HepG2 (cell line): ENCODE results near the gene CLDN4. TPM values are rescaled to one million over a fixed set of nuclear protein-coding genes. Genes with fewer than 3 reads are reported as not detected.
A peak's percentile ranks its signal among the peaks of the same experiment; 100 is the strongest.

Experiments used
- ATF5 ChIP-seq: sonication (generic); formaldehyde crosslinking; IDR thresholded peaks from 2 replicates; pipeline ENCODE4 v1.4.0; 2020; ENCODE audit warnings: mild to moderate bottlenecking, low read depth, missing genetic modification reagents
- ATM ChIP-seq: fragments of 450-650 bp; IDR thresholded peaks from 2 replicates; pipeline ENCODE4 v1.7.1; 2017; ENCODE audit warnings: mild to moderate bottlenecking, borderline replicate concordance
- CCAR2 ChIP-seq: fragments of 200-400 bp; formaldehyde crosslinking; optimal IDR thresholded peaks from 2 replicates; pipeline ENCODE3; 2018; ENCODE audit warnings: low read depth, mild to moderate bottlenecking, low read length, moderate library complexity
- CEBPG ChIP-seq: IDR thresholded peaks from 2 replicates; pipeline ENCODE4 v1.6.1; 2016
- DNMT3B ChIP-seq: conservative IDR thresholded peaks from 2 replicates; pipeline ENCODE4 v1.6.1; 2016; ENCODE audit warnings: missing biosample characterization, control low read depth
- ETV5 ChIP-seq: IDR thresholded peaks from 2 replicates; pipeline ENCODE4 v1.6.1; 2018; ENCODE audit warnings: missing biosample characterization, missing genetic modification reagents, inconsistent platforms, borderline replicate concordance
- PAWR ChIP-seq: sonication (generic); formaldehyde crosslinking; IDR thresholded peaks from 2 replicates; pipeline ENCODE4 v1.4.0; 2020; ENCODE audit warnings: missing genetic modification reagents, mild to moderate bottlenecking, borderline replicate concordance
- PRDM4 ChIP-seq: sonication (generic); formaldehyde crosslinking; IDR thresholded peaks from 2 replicates; pipeline ENCODE4 v1.9.0; 2021; ENCODE audit warnings: missing genetic modification reagents, borderline replicate concordance
- SAFB2 ChIP-seq: sonication (generic); formaldehyde crosslinking; IDR thresholded peaks from 2 replicates; pipeline ENCODE4 v1.5.1; 2020; ENCODE audit warnings: missing genetic modification reagents, low read depth, mild to moderate bottlenecking, borderline replicate concordance
- TAF1 ChIP-seq: sonication (generic); formaldehyde crosslinking; IDR thresholded peaks from 2 replicates; pipeline ENCODE4 v1.4.0; 2020; ENCODE audit warnings: missing genetic modification reagents
- TEAD3 ChIP-seq: optimal IDR thresholded peaks from 2 replicates; pipeline ENCODE3; 2016; ENCODE audit warnings: borderline replicate concordance
- ZC3H4 ChIP-seq: sonication (generic); formaldehyde crosslinking; IDR thresholded peaks from 2 replicates; pipeline ENCODE4 v1.4.0; 2020; ENCODE audit warnings: missing genetic modification reagents, borderline replicate concordance
- ZNF296 ChIP-seq: sonication (generic); formaldehyde crosslinking; conservative IDR thresholded peaks from 2 replicates; pipeline ENCODE4 v1.5.0; 2020; ENCODE audit warnings: mild to moderate bottlenecking, missing genetic modification reagents
- ZNF446 ChIP-seq: sonication (generic); formaldehyde crosslinking; IDR thresholded peaks from 2 replicates; pipeline ENCODE4 v1.5.0; 2020; ENCODE audit warnings: mild to moderate bottlenecking, missing genetic modification reagents
- ZNF460 ChIP-seq: sonication (generic); formaldehyde crosslinking; IDR thresholded peaks from 2 replicates; pipeline ENCODE4 v1.5.1; 2020; ENCODE audit warnings: missing genetic modification reagents, mild to moderate bottlenecking, borderline replicate concordance
- ZNF546 ChIP-seq: sonication (generic); formaldehyde crosslinking; conservative IDR thresholded peaks from 2 replicates; pipeline ENCODE4 v1.8.1; 2023; ENCODE audit warnings: mild to moderate bottlenecking, missing genetic modification reagents
- ZNF639 ChIP-seq: conservative IDR thresholded peaks from 2 replicates; pipeline ENCODE4 v1.6.1; 2018; ENCODE audit warnings: missing genetic modification reagents
- ZNF790 ChIP-seq: sonication (generic); formaldehyde crosslinking; IDR thresholded peaks from 2 replicates; pipeline ENCODE4 v1.8.0; 2022; ENCODE audit warnings: missing genetic modification reagents, mild to moderate bottlenecking, borderline replicate concordance
- polyA plus RNA-seq, 8 experiments: library from polyadenylated mRNA; depleted of rRNA in 3 of 8; stranded (reverse) in 7 of 8; unstranded in 1 of 8; fragments of >200 nt; fragmentation: Illumina TruSeq in 4 of 8; extraction: Trizol in 4 of 8; gene quantifications; 2 replicates each; pipeline versions ENCODE4 v1.2.1 to v1.2.3, GENCODE V29; 2011 to 2016; ENCODE audit warnings: low read depth in 4 of 8, missing spikeins in 1 of 8, mixed read lengths in 1 of 8; ENCODE audit not compliant: insufficient read depth in 1 of 8
- total RNA-seq, 5 experiments: library from RNA; depleted of rRNA; stranded (reverse); fragments of >200 nt; fragmentation: Illumina TruSeq; extraction: Trizol; gene quantifications; 2 replicates each; pipeline ENCODE4 v1.2.3, GENCODE V29; 2016; ENCODE audit warnings: low read depth in 1 of 5
- TF ChIP-seq, protein P1 (sequence below): IDR thresholded peaks from 2 replicates; pipeline ENCODE4 v1.6.1; 2016; ENCODE audit warnings: mild to moderate bottlenecking, missing biosample characterization, missing genetic modification reagents
- TF ChIP-seq, protein P2 (sequence below): sonication (generic); formaldehyde crosslinking; IDR thresholded peaks from 2 replicates; pipeline ENCODE4 v1.5.0; 2020; ENCODE audit warnings: mild to moderate bottlenecking, missing genetic modification reagents
- TF ChIP-seq, protein P3 (sequence below): sonication (generic); formaldehyde crosslinking; IDR thresholded peaks from 2 replicates; pipeline ENCODE4 v1.5.0; 2020; ENCODE audit warnings: mild to moderate bottlenecking, low read depth, missing genetic modification reagents, borderline replicate concordance

Gene CLDN4
- total and polyA plus RNA-seq, 2 of the 13 experiments (the other 11 are each of a cell fraction or from before 2014, with no cell fraction given), result 28.2 to 35.7 TPM

DNA sequence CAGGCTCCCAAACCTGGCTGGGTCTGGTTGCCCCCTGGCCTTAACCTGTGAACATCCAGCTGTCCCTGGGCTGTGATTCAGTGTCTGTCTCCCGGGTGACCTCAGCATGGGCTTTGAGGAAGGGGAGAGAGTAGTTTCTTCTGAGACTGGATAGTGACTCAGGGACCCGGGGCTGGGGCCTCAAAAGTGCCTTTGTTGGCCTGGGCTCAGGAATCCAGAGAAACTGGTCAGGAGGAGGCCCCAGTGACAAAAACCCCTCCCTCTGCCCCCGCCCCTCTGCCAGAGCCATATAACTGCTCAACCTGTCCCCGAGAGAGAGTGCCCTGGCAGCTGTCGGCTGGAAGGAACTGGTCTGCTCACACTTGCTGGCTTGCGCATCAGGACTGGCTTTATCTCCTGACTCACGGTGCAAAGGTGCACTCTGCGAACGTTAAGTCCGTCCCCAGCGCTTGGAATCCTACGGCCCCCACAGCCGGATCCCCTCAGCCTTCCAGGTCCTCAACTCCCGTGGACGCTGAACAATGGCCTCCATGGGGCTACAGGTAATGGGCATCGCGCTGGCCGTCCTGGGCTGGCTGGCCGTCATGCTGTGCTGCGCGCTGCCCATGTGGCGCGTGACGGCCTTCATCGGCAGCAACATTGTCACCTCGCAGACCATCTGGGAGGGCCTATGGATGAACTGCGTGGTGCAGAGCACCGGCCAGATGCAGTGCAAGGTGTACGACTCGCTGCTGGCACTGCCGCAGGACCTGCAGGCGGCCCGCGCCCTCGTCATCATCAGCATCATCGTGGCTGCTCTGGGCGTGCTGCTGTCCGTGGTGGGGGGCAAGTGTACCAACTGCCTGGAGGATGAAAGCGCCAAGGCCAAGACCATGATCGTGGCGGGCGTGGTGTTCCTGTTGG lies at the start of gene CLDN4 (continued):
- no peak for TF ChIP-seq PRDM4 (CRISPR knock-in tag)
- TF ChIP-seq, protein P1, sequence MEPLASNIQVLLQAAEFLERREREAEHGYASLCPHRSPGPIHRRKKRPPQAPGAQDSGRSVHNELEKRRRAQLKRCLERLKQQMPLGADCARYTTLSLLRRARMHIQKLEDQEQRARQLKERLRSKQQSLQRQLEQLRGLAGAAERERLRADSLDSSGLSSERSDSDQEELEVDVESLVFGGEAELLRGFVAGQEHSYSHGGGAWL (CRISPR knock-in tag), result no peak; the same call in 1 of the 2 replicates
- TF ChIP-seq ATM, result no peak
- TF ChIP-seq DNMT3B, result no peak
- TF ChIP-seq ZC3H4 (CRISPR knock-in tag), result no peak; the same call in 1 of the 2 replicates
- TF ChIP-seq CCAR2, result no peak
- TF ChIP-seq, protein P2, sequence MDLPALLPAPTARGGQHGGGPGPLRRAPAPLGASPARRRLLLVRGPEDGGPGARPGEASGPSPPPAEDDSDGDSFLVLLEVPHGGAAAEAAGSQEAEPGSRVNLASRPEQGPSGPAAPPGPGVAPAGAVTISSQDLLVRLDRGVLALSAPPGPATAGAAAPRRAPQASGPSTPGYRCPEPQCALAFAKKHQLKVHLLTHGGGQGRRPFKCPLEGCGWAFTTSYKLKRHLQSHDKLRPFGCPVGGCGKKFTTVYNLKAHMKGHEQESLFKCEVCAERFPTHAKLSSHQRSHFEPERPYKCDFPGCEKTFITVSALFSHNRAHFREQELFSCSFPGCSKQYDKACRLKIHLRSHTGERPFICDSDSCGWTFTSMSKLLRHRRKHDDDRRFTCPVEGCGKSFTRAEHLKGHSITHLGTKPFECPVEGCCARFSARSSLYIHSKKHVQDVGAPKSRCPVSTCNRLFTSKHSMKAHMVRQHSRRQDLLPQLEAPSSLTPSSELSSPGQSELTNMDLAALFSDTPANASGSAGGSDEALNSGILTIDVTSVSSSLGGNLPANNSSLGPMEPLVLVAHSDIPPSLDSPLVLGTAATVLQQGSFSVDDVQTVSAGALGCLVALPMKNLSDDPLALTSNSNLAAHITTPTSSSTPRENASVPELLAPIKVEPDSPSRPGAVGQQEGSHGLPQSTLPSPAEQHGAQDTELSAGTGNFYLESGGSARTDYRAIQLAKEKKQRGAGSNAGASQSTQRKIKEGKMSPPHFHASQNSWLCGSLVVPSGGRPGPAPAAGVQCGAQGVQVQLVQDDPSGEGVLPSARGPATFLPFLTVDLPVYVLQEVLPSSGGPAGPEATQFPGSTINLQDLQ (CRISPR knock-in tag), result no peak
- TF ChIP-seq PAWR (CRISPR knock-in tag), result no peak
- peak; percentile 87; the same call in 1 of the 2 replicates for TF ChIP-seq ZNF546 (CRISPR knock-in tag)
- peak; percentile 32; the same call in 1 of the 2 replicates for TF ChIP-seq ETV5 (CRISPR knock-in tag)
- no peak for TF ChIP-seq ZNF460 (CRISPR knock-in tag)
- TF ChIP-seq TAF1 (CRISPR knock-in tag), result peak; percentile 74; the same call in 1 of the 2 replicates
- TF ChIP-seq SAFB2 (CRISPR knock-in tag), result no peak
- TF ChIP-seq ZNF296 (CRISPR knock-in tag), result no peak; the same call in 1 of the 2 replicates
- no peak for TF ChIP-seq ZNF639
- peak; percentile 72; the same call in 1 of the 2 replicates for TF ChIP-seq ZNF446 (CRISPR knock-in tag)
- TF ChIP-seq, protein P3, sequence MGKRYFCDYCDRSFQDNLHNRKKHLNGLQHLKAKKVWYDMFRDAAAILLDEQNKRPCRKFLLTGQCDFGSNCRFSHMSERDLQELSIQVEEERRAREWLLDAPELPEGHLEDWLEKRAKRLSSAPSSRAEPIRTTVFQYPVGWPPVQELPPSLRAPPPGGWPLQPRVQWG (CRISPR knock-in tag), result no peak
- peak; percentile 12; the same call in 1 of the 2 replicates for TF ChIP-seq ZNF790
- TF ChIP-seq CEBPG, result no peak
- TF ChIP-seq ATF5, result no peak
- peak; percentile 21 for TF ChIP-seq TEAD3 (CRISPR knock-in tag)
